GM12892 (cell line): ENCODE measurements around the gene RBMS3.

Experiments
- POLR2A ChIP-seq: IDR thresholded peaks from 2 replicates; pipeline ENCODE4 v1.6.1; 2011; ENCODE audit warnings: low read depth, low read length, control low read depth
- POLR2AphosphoS5 ChIP-seq: IDR thresholded peaks from 2 replicates; pipeline ENCODE4 v1.6.1; 2011; ENCODE audit warnings: low read depth, low read length, control low read depth

- TF ChIP-seq POLR2AphosphoS5 (no peak), POLR2A (no peak)
These were observed 473.5 kb downstream of the RBMS3 start for GRCh38 chr3:29754346-29754745.
